ENCODE data around the gene KRTAP10-2. TPM values are rescaled to one million over a fixed set of nuclear protein-coding genes. Genes with fewer than 3 reads are reported as not detected.
"Not testable (repeated sequence)": the region's sequence is repeated elsewhere in the genome, so short reads cannot be mapped to it uniquely, and the experiment has no call there.

KRTAP10-2 gene
- total RNA-seq, 1 experiment from 2014 or later = not detected

- no peak overlapping the region for H3K4me3 ChIP-seq (ENCODE audit: insufficient read depth, low read depth, low read length)
These were observed 24.7 kb upstream of the KRTAP10-2 start for GRCh38 chr21:44576025-44576420.

DNA sequence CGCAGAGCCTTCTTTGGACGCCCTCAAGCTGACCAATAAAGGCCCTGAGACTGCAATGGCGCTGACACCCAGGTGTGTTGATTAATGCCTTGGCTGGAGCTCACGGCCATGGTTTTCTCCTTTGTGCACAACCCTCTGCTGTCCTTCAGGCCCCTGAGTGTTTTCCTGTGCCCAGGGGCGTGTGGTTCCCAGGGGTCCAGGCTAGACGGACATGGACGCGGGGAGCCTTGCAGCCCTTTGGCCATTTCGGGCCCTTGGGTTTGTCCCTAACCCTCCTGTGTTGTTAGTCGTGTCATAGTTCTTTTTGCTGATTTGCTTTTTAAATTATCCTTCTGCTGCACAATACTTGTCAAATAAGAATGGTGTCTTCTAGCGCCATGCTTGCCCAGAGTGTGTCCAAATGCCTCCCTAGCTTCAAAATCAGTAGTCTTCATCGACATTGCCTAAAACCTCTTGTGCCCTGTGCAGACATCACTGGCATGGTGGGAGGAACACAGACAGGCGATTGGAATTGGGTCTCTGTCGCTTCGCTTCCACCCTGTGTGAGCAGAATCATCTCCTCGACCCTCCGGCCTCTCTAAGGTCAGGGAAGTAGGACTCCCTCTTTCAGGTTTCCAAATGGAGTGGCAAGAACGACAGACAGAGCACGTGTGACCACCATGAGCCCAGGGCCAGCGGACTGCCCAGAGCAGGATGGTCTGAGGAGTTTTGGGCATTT lies 24.2 kb upstream of the KRTAP10-2 start:
- Histone ChIP-seq H3K4me3 (ENCODE audit: insufficient read depth, low read depth, low read length) (no peak overlapping the region), H3K36me3 (replicated peaks; ENCODE audit: control insufficient read depth, insufficient read depth, low read length) (no peaks in the 10 kb centered on the region), H3K27me3 (ENCODE audit: control insufficient read depth, insufficient read depth, low read length) (no peaks in the 10 kb centered on the region)
- no peak for DNase-seq

More at GRCh38 chr21:44576025-44576420, 24.7 kb upstream of the KRTAP10-2 start:
- Histone ChIP-seq H3K27me3 (ENCODE audit: control insufficient read depth, insufficient read depth, low read length) (no peaks in the 10 kb centered on the region), H3K36me3 (replicated peaks; ENCODE audit: control insufficient read depth, insufficient read depth, low read length) (no peaks in the 10 kb centered on the region)
- no peak for DNase-seq

DNA sequence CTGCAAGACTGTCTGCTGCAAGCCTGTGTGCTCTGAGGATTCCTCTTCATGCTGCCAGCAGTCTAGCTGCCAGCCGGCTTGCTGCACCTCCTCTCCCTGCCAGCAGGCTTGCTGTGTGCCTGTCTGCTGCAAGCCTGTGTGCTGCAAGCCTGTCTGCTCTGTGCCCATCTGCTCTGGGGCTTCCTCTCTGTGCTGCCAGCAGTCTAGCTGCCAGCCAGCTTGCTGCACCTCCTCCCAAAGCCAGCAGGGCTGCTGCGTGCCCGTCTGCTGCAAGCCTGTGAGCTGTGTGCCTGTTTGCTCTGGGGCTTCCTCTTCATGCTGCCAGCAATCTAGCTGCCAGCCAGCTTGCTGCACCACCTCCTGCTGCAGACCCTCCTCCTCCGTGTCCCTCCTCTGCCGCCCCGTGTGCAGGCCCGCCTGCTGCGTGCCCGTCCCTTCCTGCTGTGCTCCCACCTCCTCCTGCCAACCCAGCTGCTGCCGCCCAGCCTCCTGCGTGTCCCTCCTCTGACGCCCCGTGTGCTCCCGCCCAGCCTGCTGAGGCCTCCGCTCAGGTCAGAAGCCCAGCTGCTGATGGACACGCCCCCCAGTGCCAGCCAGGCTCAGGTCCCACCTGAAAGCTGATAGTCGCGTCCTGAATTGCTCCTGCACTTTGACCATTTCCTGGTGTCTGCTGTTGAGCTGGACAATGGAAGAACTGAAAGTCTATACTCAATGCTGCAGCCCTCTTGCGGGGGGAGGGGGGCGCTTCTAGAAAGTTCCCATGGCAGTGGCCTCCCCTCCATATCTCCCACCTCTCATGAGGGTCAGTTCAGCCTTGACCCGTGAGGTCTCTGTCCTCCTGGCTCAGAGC lies 23.4 kb upstream of the KRTAP10-2 start:
- DNase-seq = peak; percentile 78
- Histone ChIP-seq H3K27me3 (ENCODE audit: control insufficient read depth, insufficient read depth, low read length) (no peaks in the 10 kb centered on the region), H3K4me3 (ENCODE audit: insufficient read depth, low read depth, low read length) (no peak overlapping the region), H3K36me3 (replicated peaks; ENCODE audit: control insufficient read depth, insufficient read depth, low read length) (no peaks in the 10 kb centered on the region)

GRCh38 chr21:44573630-44574456 lies 22.5 kb upstream of the KRTAP10-2 start, which contains the start of gene KRTAP10-4:
Gene KRTAP10-4, plus strand, starts transcription at chr21:44573729. Its CDS starts 30 bp downstream, at chr21:44573759.
- not testable (repeated sequence) for H3K27me3 ChIP-seq (ENCODE audit: control insufficient read depth, insufficient read depth, low read length); DNase-seq; H3K36me3 ChIP-seq (replicated peaks; ENCODE audit: control insufficient read depth, insufficient read depth, low read length); H3K4me3 ChIP-seq (ENCODE audit: insufficient read depth, low read depth, low read length)

DNA sequence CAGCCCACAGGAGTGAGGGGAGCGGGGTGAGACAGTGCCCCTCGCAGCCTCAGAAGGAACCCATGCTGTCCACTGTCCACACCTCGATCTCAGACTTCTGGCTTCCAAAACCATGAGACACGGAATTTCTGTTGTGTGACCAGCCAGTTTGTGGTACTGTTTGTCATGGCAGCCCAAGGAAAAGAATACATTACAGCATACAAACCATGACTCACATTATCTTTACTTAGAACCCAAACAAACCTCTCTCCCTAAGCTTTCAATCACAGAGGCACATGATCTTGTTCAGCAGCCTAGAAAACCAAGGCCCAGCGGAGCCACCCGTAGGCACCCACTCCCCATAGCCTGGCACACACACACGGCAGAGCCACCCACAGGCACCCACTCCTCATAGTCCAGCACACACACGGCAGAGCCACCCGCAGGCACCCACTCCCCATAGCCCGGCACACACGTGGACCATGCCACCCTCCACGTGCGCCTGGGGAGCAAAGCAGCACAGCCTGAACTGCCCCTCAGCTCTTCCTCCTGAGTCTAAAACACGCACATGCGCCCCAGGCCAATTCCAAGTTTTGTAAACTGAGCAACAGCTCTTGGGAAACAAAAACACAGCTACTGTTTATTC lies 21.8 kb upstream of the KRTAP10-2 start:
- Histone ChIP-seq H3K27me3 (ENCODE audit: control insufficient read depth, insufficient read depth, low read length) (no peaks in the 10 kb centered on the region), H3K36me3 (replicated peaks; ENCODE audit: control insufficient read depth, insufficient read depth, low read length) (no peaks in the 10 kb centered on the region), H3K4me3 (ENCODE audit: insufficient read depth, low read depth, low read length) (no peak overlapping the region)
- DNase-seq = peak; percentile 41

GRCh38 chr21:44571844-44572782 lies 20.8 kb upstream of the KRTAP10-2 start:
- no peaks in the 10 kb centered on the region for H3K27me3 ChIP-seq (ENCODE audit: control insufficient read depth, insufficient read depth, low read length)
- peak; percentile 47 for DNase-seq
- H3K4me3 ChIP-seq (ENCODE audit: insufficient read depth, low read depth, low read length) = no peak overlapping the region
- no peaks in the 10 kb centered on the region for H3K36me3 ChIP-seq (replicated peaks; ENCODE audit: control insufficient read depth, insufficient read depth, low read length)

GRCh38 chr21:44571296-44571695 lies 20.0 kb upstream of the KRTAP10-2 start:
- peak; percentile 12 for DNase-seq
- Histone ChIP-seq H3K36me3 (replicated peaks; ENCODE audit: control insufficient read depth, insufficient read depth, low read length) (no peaks in the 10 kb centered on the region), H3K27me3 (ENCODE audit: control insufficient read depth, insufficient read depth, low read length) (no peaks in the 10 kb centered on the region), H3K4me3 (ENCODE audit: insufficient read depth, low read depth, low read length) (no peak overlapping the region)

- Histone ChIP-seq H3K36me3 (replicated peaks; ENCODE audit: control insufficient read depth, insufficient read depth, low read length) (no peaks in the 10 kb centered on the region), H3K27me3 (ENCODE audit: control insufficient read depth, insufficient read depth, low read length) (no peaks in the 10 kb centered on the region), H3K4me3 (ENCODE audit: insufficient read depth, low read depth, low read length) (no peak overlapping the region)
- DNase-seq = peak; percentile 46
These were observed 18.7 kb upstream of the KRTAP10-2 start for GRCh38 chr21:44569861-44570517.

DNA sequence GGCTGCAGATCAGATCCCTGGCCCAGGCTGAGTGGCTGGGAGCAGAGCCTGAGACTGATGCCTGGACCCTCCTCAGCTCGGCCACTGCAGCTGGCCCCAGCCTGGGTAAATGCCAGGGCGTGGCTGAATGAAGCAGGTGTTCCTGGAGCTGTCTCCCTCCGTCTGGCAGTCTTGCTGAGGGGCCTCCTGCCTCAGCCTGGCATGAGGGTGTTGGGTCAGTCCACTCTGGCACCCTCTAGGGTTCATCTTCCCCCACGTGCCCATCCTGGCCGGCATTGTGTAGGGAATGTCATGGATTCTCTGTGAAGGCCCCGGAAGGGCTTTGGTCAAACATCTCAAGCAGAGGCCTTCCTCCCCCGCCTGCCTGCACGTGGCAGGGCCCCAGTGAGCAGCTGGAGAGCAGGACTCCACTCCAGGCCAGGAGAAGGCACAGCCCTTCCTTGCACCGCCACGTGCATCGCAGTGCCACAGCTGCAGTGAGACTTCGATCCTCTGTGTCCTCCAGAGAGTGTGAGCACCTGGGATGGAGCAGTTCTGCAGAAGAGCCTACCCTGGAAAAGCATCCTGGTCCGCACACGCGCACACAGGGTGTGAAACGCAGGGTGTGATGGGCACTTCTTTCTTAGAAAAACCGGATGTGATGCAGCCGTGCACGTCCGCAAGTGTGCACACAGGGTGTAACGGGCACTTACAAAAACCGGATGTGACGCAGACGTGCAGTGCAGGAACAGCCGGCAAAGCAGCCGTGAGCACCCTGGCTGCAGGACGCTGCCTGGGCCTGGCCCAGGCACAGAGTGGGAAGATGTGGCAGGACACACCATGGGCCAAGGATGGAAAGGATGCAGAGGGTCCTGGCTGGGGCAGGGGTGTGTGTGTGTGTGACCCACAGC lies 17.6 kb upstream of the KRTAP10-2 start:
- no peaks in the 10 kb centered on the region for H3K36me3 ChIP-seq (replicated peaks; ENCODE audit: control insufficient read depth, insufficient read depth, low read length)
- no peaks in the 10 kb centered on the region for H3K27me3 ChIP-seq (ENCODE audit: control insufficient read depth, insufficient read depth, low read length)
- H3K4me3 ChIP-seq (ENCODE audit: insufficient read depth, low read depth, low read length) = no peak overlapping the region
- peak; percentile 49 for DNase-seq

GRCh38 chr21:44568261-44568660 lies 17.0 kb upstream of the KRTAP10-2 start:
- Histone ChIP-seq H3K27me3 (ENCODE audit: control insufficient read depth, insufficient read depth, low read length) (no peaks in the 10 kb centered on the region), H3K4me3 (ENCODE audit: insufficient read depth, low read depth, low read length) (no peak overlapping the region), H3K36me3 (replicated peaks; ENCODE audit: control insufficient read depth, insufficient read depth, low read length) (no peaks in the 10 kb centered on the region)
- no peak for DNase-seq

GRCh38 chr21:44567481-44568171 lies 16.3 kb upstream of the KRTAP10-2 start:
- DNase-seq = peak; percentile 34
- H3K36me3 ChIP-seq (replicated peaks; ENCODE audit: control insufficient read depth, insufficient read depth, low read length) = no peaks in the 10 kb centered on the region

GRCh38 chr21:44566403-44566802 lies 15.1 kb upstream of the KRTAP10-2 start:
- no peak for DNase-seq
- no peak overlapping the region for H3K4me3 ChIP-seq (ENCODE audit: insufficient read depth, low read depth, low read length)
- H3K27me3 ChIP-seq (ENCODE audit: control insufficient read depth, insufficient read depth, low read length) = no peaks in the 10 kb centered on the region
- no peaks in the 10 kb centered on the region for H3K36me3 ChIP-seq (replicated peaks; ENCODE audit: control insufficient read depth, insufficient read depth, low read length)

More at GRCh38 chr21:44567481-44568171, 16.3 kb upstream of the KRTAP10-2 start:
- no peaks in the 10 kb centered on the region for H3K27me3 ChIP-seq (ENCODE audit: control insufficient read depth, insufficient read depth, low read length)
- no peak overlapping the region for H3K4me3 ChIP-seq (ENCODE audit: insufficient read depth, low read depth, low read length)

Measured in H7 (cell line).